ENCODE results near the gene SLC41A1. TPM values are rescaled to one million over a fixed set of nuclear protein-coding genes. Genes with fewer than 3 reads are reported as not detected.

The SLC41A1 gene
- total RNA-seq, 1 experiment from 2014 or later, result 16.1 TPM

GRCh38 chr1:205750138-205751035 is 62.6 kb downstream of the SLC41A1 start, which contains the start of gene NUCKS1:
TSS of gene NUCKS1 (minus strand) at chr1:205750182. CDS start at chr1:205749973, 209 bp downstream.
- Histone ChIP-seq H3K27me3 (replicated peaks; ENCODE audit: insufficient read depth, low read depth, low read length, poor library complexity) (no peaks in the 10 kb centered on the region), H3K4me1 (ENCODE audit: insufficient read depth, low read length, poor library complexity, severe bottlenecking) (peaks cover 24% of the 10 kb centered on the region), H3K27ac (ENCODE audit: low read depth, low read length, poor library complexity, severe bottlenecking) (peak within 1 kb of the TSS; percentile 96), H3K4me3 (ENCODE audit: low read depth, low read length, poor library complexity, severe bottlenecking) (peak within 1 kb of the TSS; percentile 78), H3K36me3 (ENCODE audit: insufficient read depth, low read length, poor library complexity, severe bottlenecking) (peaks cover 22% of the 10 kb centered on the region), H3K9me3 (ENCODE audit: low read depth, low read length, poor library complexity, severe bottlenecking) (no peaks in the 10 kb centered on the region)
- no TSS peak for BruUV-seq (replicated peaks)
- intact Hi-C loops (cut with micrococcal nuclease; ENCODE audit: unreplicated experiment), result no loop called here
- peak; percentile 99 for DNase-seq (ENCODE audit: low spot score)
- ChIA-PET CTCF (no interaction called here), POLR2A (ENCODE audit: low non-redundant PET) (no interaction called here)
- TF ChIP-seq CTCF (conservative IDR thresholded peaks at IDR 0.05; ENCODE audit: low read depth, low read length), result no peak
- TF ChIP-seq EZH2 (IDR thresholded peaks at IDR 0.05; ENCODE audit: borderline replicate concordance, low read depth, low read length, poor library complexity, severe bottlenecking), result no peak

GRCh38 chr1:205749234-205750137 is 63.5 kb downstream of the SLC41A1 start:
- ChIA-PET CTCF (interaction anchor here (0.5 to 1.1 kb wide), 4 partner anchors 8 to 347 kb away, joined by 3 to 8 read pairs (median 5); no protein-coding TSS in a partner anchor), POLR2A (ENCODE audit: low non-redundant PET) (interaction anchor here (0.6 kb wide), 1 partner anchor 8 kb away, joined by 6 read pairs; no protein-coding TSS in a partner anchor)
- peak overlapping the region; percentile 78 for H3K4me3 ChIP-seq (ENCODE audit: low read depth, low read length, poor library complexity, severe bottlenecking)
- DNase-seq (ENCODE audit: low spot score), result peak; percentile 98
- intact Hi-C loops (cut with micrococcal nuclease; ENCODE audit: unreplicated experiment), result loop anchor here (2.0 kb wide), 1 partner anchor 63 kb away; the partner anchor contains the start of gene SLC41A1
- TF ChIP-seq EZH2 (IDR thresholded peaks at IDR 0.05; ENCODE audit: borderline replicate concordance, low read depth, low read length, poor library complexity, severe bottlenecking) (no peak), CTCF (conservative IDR thresholded peaks at IDR 0.05; ENCODE audit: low read depth, low read length) (0 out of 2 replicates have a peak, but pooled peaks have one; percentile 8)
- no peaks in the 10 kb centered on the region for H3K9me3 ChIP-seq (ENCODE audit: low read depth, low read length, poor library complexity, severe bottlenecking)
- BruUV-seq (replicated peaks), result no TSS peak
- no peaks in the 10 kb centered on the region for H3K27me3 ChIP-seq (replicated peaks; ENCODE audit: insufficient read depth, low read depth, low read length, poor library complexity)
- H3K4me1 ChIP-seq (ENCODE audit: insufficient read depth, low read length, poor library complexity, severe bottlenecking), result peaks cover 26% of the 10 kb centered on the region
- peaks cover 26% of the 10 kb centered on the region for H3K36me3 ChIP-seq (ENCODE audit: insufficient read depth, low read length, poor library complexity, severe bottlenecking)
- peak overlapping the region; percentile 96 for H3K27ac ChIP-seq (ENCODE audit: low read depth, low read length, poor library complexity, severe bottlenecking)

Measured in A673 (cell line).